VCaP (cell line): ENCODE measurements around the gene RFXAP.
"Not testable (repeated sequence)": the region's sequence is repeated elsewhere in the genome, so short reads cannot be mapped to it uniquely, and the experiment has no call there.

Experiments
- H3K27ac ChIP-seq: fragments of 450-650 bp; 2 replicates; pipeline ENCODE4 v1.5.1; 2017
- TF ChIP-seq, protein P1 (sequence below): fragments of 450-650 bp; conservative IDR thresholded peaks from 2 replicates; pipeline ENCODE4 v1.5.1; 2017; ENCODE audit warnings: mild to moderate bottlenecking, moderate library complexity

RFXAP gene

GRCh38 chr13:36783890-36784289 is 35.1 kb upstream of the RFXAP start:
- TF ChIP-seq, protein P1, sequence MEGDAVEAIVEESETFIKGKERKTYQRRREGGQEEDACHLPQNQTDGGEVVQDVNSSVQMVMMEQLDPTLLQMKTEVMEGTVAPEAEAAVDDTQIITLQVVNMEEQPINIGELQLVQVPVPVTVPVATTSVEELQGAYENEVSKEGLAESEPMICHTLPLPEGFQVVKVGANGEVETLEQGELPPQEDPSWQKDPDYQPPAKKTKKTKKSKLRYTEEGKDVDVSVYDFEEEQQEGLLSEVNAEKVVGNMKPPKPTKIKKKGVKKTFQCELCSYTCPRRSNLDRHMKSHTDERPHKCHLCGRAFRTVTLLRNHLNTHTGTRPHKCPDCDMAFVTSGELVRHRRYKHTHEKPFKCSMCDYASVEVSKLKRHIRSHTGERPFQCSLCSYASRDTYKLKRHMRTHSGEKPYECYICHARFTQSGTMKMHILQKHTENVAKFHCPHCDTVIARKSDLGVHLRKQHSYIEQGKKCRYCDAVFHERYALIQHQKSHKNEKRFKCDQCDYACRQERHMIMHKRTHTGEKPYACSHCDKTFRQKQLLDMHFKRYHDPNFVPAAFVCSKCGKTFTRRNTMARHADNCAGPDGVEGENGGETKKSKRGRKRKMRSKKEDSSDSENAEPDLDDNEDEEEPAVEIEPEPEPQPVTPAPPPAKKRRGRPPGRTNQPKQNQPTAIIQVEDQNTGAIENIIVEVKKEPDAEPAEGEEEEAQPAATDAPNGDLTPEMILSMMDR, result no peak
- H3K27ac ChIP-seq, result no peak overlapping the region

- H3K27ac ChIP-seq, result not testable (repeated sequence)
These were observed 32.8 kb upstream of the RFXAP start for GRCh38 chr13:36786175-36786574.

DNA sequence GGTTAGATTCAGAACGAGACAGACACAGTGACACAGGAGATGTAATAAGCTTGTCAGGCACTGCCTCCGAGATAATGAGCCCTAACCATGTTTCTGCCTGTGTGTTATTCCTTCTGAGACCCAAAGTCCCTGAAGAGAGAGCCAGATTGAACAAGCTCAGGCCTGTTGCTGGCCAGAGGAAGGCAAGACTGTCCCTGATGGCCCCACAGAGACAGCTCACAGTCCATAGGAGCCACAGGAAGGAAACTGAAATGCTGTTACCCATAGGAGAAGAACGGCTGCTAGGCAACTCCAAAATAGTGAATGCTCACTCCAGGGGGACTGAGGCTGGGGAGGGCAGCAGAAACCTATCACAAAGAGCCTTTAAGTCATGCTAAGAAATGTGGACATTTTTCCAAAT is 31.8 kb upstream of the RFXAP start:
- no peak overlapping the region for H3K27ac ChIP-seq
- TF ChIP-seq, protein P1, result no peak

GRCh38 chr13:36788276-36788675 is 30.7 kb upstream of the RFXAP start:
- no peak overlapping the region for H3K27ac ChIP-seq
- TF ChIP-seq, protein P1, result no peak

DNA sequence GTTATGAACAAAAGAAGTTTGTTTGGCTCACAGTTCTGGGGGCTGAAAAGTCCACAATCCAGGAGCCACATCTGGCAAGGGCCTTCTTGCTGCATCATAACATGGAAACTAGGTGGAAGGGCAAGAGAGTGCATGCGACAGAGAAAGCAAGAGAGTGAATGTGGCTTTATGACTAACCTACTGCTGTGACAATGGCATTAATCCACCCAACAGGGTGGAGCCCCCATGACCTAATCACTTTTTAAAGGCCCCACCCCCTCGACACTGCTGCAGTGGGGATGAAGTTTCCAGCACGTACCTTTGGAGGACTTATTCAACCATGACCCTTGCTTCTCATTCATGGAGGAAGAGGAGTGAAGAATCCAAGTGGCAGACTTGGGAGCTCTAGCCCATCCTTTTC is 30.0 kb upstream of the RFXAP start:
- H3K27ac ChIP-seq, result no peak overlapping the region
- TF ChIP-seq, protein P1, result no peak

GRCh38 chr13:36789730-36790129 is 29.3 kb upstream of the RFXAP start:
- TF ChIP-seq, protein P1, result no peak
- no peak overlapping the region for H3K27ac ChIP-seq

DNA sequence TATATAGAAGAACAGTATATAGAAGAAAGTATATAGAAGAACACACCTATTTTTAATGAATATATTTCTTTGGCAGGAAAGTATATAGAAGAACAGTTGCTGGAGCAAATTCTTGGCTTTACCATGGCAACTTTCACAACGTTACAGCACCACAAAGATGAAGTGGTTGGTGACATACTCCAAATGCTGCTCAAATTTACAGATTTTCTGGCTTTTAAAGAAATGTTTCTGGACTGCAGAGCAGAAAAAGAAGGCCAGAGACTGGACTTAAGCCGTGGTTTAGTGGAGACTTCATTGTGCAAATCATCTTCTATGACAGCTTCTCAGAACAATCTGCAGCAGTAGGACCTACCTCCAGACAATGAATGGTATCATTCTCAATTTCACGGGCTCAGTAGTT is 24.3 kb upstream of the RFXAP start:
- no peak overlapping the region for H3K27ac ChIP-seq
- TF ChIP-seq, protein P1, result no peak

DNA sequence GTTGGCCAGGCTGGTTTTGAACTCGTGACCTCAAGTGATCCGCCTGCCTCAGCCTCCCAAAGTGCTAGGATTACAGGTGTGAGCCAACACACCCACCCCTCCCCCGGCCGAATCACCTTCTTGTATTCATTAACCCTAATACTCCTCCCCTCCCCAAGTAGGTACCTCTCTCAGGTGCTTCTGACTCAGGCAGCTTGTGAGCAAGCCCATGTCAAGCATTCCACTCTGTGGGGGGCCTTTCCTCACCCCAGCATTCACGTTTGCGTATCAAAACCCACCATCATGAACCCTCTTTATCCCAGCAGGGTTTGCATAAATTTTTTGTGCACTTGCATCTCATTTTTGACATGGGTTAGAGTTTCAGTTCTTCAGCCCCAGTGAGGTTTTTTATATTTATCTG is 23.6 kb upstream of the RFXAP start:
- no peak overlapping the region for H3K27ac ChIP-seq
- TF ChIP-seq, protein P1, result no peak
